Heart right ventricle (tissue), 16 donors: ENCODE data around the gene CDK9. TPM values are rescaled to one million over a fixed set of nuclear protein-coding genes. Genes with fewer than 3 reads are reported as not detected.
A peak's percentile ranks its signal among the peaks of the same experiment; 100 is the strongest.

Experiments
- ATAC-seq, 8 donors: fragments of 200-7000 bp; cut with Tn5 transposase; one replicate each; pipeline ENCODE4 v1.9.1; 2020; ENCODE audit warnings: mild to moderate bottlenecking in 8 of 8, moderate library complexity in 8 of 8, moderate number of reproducible peaks in 1 of 8
- DNase-seq, 2 donors: peaks; one replicate each; pipeline ENCODE4 v3.0.0-alpha.2; 2020
- H3K27ac ChIP-seq, 10 donors: fragments of 200-600 bp; sonication (generic) in 2 of 10; one replicate each; pipeline versions ENCODE4 v1.5.0 to v1.8.0; 2020 to 2022; ENCODE audit warnings: mild to moderate bottlenecking in 3 of 10
- H3K27me3 ChIP-seq, 7 donors: fragments of 200-600 bp; one replicate each; pipeline ENCODE4 v1.8.0; 2021 to 2022; ENCODE audit warnings: mild to moderate bottlenecking in 2 of 7
- H3K36me3 ChIP-seq, 9 donors: fragments of 200-600 bp; sonication (generic) in 1 of 9; one replicate each; pipeline versions ENCODE4 v1.5.0 to v1.8.0; 2020 to 2022; ENCODE audit warnings: mild to moderate bottlenecking in 2 of 9
- H3K4me1 ChIP-seq, 9 donors: fragments of 200-600 bp; sonication (generic) in 1 of 9; one replicate each; pipeline versions ENCODE4 v1.5.0 to v1.8.0; 2020 to 2022; ENCODE audit warnings: mild to moderate bottlenecking in 4 of 9
- H3K4me3 ChIP-seq, 10 donors: fragments of 200-600 bp; sonication (generic) in 2 of 10; one replicate each; pipeline versions ENCODE4 v1.5.0 to v1.8.0; 2020 to 2022; ENCODE audit warnings: mild to moderate bottlenecking in 7 of 10, moderate library complexity in 2 of 10
- H3K9me3 ChIP-seq, 11 donors: fragments of 200-600 bp in 10 of 11; sonication (generic) in 2 of 11; one replicate each; pipeline versions ENCODE4 v1.5.0 to v1.8.0; 2013 to 2022; ENCODE audit warnings: mild to moderate bottlenecking in 2 of 11, control low read depth in 1 of 11, moderate library complexity in 1 of 11
- CTCF ChIP-seq, 9 donors: fragments of 200-600 bp; sonication (generic) in 2 of 9; IDR thresholded peaks; one replicate each; pipeline versions ENCODE4 v1.5.0 to v1.8.0; 2021 to 2022; ENCODE audit warnings: antibody characterized with exemption in 9 of 9, mild to moderate bottlenecking in 5 of 9, moderate library complexity in 1 of 9
- WGBS, 2 donors: extraction: QIAGEN DNeasy Blood & Tissue Kit; methylation state at CpG; one replicate each; pipeline ENCODE4 v1.1.7; 2013; ENCODE audit warnings: inconsistent platforms in 1 of 2; 5-methylcytosine and 5-hydroxymethylcytosine counted together
- intact Hi-C, 10 donors: fragments of 100-400 bp; cut with DNase I; formaldehyde crosslinking; loops; one replicate each; pipeline versions ENCODE4 v1.11.1 to v1.14.2; 2022
- polyA plus RNA-seq, 2 donors: library from polyadenylated mRNA; stranded (reverse); fragments of 200-250 nt; gene quantifications; one replicate each; pipeline ENCODE4 v1.2.3, GENCODE V29; 2013
- total RNA-seq, 10 donors: library from RNA; stranded (reverse); fragmentation: NEBNext Ultra II Directional in 3 of 10; extraction: Animal tissue kit (Norgen Biotek cat#: 25700) in 3 of 10; gene quantifications; one replicate each; pipeline versions ENCODE4 v1.2.1 to v1.2.4, GENCODE V29; 2021 to 2023
- donor health status: Arrhythmogenic right ventricular cardiomyopathy.
- donor health status: ischemic (EF 13 %, LVEDD 7.1; RV severe dilation, severe dysfunction).
- donor health status: healthy with polysubstance abuse.
- donor health status: DM: no; HTN: yes; CAD: no.
- donor health status: DM: no; HTN: no; CAD: no.
- donor health status: ischemic (EF 25% LVEDD 6.9; RV normal size, moderate dysfunction).
- donor health status: ischemic (EF 25% LVEDD 5.7; RV mildly dilated, moderate dysfunction).
- donor health status: healthy.
- donor health status: DM: yes; HTN: yes; CAD: no.
- donor health status: Ischemic cardiomyopathy.
- donor health status: ischemic (EF 35%, LVEDD 5.7; RV mildly dilated, moderate dysfunction).
- donor health status: nonischemic (EF 11% LVEDD 7.7; RV severe dilation, severe dysfunction).
- donor health status: DM: yes; HTN: yes; CAD: no.
- donor health status: PGD.
- donor health status: ischemic (EF 29% LVEDD 5.4; RV normal size, mild dysfunction).
- donor health status: nonischemic (EF 23%, LVEDD 6.1; RV moderate dilation, normal function).

The CDK9 gene
- total and polyA plus RNA-seq, 12 donors = 30.9 to 59.0 (median 44.1) TPM

DNA sequence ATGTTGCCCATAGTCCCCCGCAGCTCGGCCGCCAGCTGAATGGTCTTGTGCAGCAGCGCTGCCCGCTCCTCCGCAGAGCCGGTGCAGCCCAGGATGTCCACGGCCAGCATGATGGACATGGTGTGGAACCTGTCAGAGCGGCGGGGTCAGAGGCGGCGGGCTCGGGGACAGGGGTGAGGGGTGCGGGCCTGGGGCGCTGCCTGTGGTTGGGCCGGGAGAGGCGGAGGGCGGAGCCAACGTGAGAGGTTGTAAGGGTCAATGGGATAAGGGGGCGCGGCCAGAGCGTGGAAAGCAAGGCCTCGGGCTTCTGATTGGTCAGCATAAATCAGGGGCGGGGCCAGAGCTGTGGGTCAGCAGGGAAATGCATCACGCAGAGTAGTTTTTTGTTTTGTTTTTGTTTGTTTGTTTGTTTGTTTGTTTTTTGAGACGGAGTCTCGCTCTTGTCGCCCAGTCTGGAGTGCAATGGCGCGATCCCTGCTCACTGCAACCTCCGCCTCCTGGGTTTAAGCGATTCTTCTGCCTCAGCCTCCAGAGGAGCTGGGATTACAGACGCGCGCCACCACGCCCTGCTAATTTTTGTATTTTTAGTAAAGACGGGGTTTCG is 43.9 kb upstream of the CDK9 start:
- Histone ChIP-seq H3K27me3 (no peaks in the 10 kb centered on the region), H3K36me3 (peaks cover 0 to 93% (median 4%) of the 10 kb centered on the region in 9 donors), H3K27ac (peak overlapping the region in 7 of 10 donors; percentile 4 to 65 (median 30)), H3K4me1 (peaks cover 2 to 45% (median 21%) of the 10 kb centered on the region in 9 donors), H3K4me3 (peak overlapping the region in 9 of 10 donors; percentile 18 to 51 (median 41)), H3K9me3 (no peaks in the 10 kb centered on the region)
- ATAC-seq (peak; percentile 16 to 92 (median 74)), DNase-seq (peak; percentile 76 to 80)
- TF ChIP-seq CTCF (IDR thresholded peaks at IDR 0.05) = no peak
- intact Hi-C loops = loop anchor here in 2 of 10 donors (5.0 kb wide), 2 partner anchors 40 to 130 kb away; no protein-coding TSS in a partner anchor
- WGBS, 2 donors = 41 to 64% methylated on average over 38 of the region's 38 CpGs

GRCh38 chr9:127742435-127743088 is 43.3 kb upstream of the CDK9 start:
- H3K27ac ChIP-seq = peak overlapping the region in 4 of 10 donors; percentile 4 to 65 (median 28)
- 42 to 56% methylated on average over 33 of the region's 33 CpGs for WGBS, 2 donors

DNA sequence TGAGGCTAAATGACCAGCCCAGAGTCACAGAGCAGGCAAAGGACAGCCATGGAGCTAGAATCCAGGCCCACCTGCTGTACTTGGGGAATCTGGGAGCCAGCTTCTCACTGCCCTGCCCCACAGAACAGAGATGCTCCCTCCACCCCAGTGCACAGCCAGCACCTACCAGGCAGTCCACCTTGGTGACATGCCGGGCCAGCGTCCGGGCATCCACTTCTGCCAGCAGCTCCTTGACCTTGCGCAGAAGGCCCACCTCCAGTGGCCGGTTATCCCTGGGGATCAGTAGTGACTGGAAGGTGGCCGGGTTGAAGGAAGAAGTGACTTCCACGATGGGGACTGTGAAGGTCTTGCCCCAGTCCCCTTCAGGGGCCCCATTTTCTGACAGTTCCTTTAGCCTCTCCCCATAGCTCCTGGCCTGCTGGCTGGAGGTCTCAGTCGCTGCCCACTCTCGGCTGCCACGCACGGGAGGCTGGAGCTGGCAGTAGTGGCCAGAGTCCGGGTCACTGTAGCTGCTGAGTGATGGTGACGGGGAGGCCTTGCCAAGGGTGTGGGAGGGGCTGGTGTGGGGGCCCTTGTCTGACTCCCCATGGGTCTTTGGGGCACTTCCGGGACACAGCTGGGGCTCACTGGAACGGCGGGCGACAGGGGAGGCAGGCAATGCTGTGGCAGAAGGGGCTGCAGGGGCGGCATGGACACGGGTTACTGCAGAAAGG is 41.3 kb upstream of the CDK9 start:
- 90 to 91% methylated on average over 19 of the region's 19 CpGs for WGBS, 2 donors
- Histone ChIP-seq H3K4me1 (peaks cover 2 to 40% (median 21%) of the 10 kb centered on the region in 9 donors), H3K9me3 (no peaks in the 10 kb centered on the region), H3K4me3 (no peak overlapping the region), H3K27me3 (no peaks in the 10 kb centered on the region), H3K36me3 (peaks cover 0 to 100% (median 14%) of the 10 kb centered on the region in 9 donors), H3K27ac (peak overlapping the region in 1 of 10 donors; percentile 9)
- TF ChIP-seq CTCF (IDR thresholded peaks at IDR 0.05) = no peak
- DNase-seq (no peak), ATAC-seq (no peak)
- intact Hi-C loops = loop anchor here in 3 of 10 donors (5.0 kb wide), 2 partner anchors 38 to 128 kb away; no protein-coding TSS in a partner anchor

More at GRCh38 chr9:127742435-127743088, 43.3 kb upstream of the CDK9 start:
- Histone ChIP-seq H3K9me3 (no peaks in the 10 kb centered on the region), H3K36me3 (peaks cover 0 to 100% (median 4%) of the 10 kb centered on the region in 9 donors), H3K4me1 (peaks cover 2 to 40% (median 21%) of the 10 kb centered on the region in 9 donors), H3K4me3 (peak overlapping the region in 9 of 10 donors; percentile 18 to 51 (median 41)), H3K27me3 (no peaks in the 10 kb centered on the region)
- TF ChIP-seq CTCF (IDR thresholded peaks at IDR 0.05) = no peak
- intact Hi-C loops = loop anchor here in 2 of 10 donors (5.0 kb wide), 2 partner anchors 40 to 130 kb away; no protein-coding TSS in a partner anchor
- no peak for DNase-seq
- ATAC-seq = peak in 4 of 8 donors; percentile 11 to 54 (median 30)
